NCI-H2227 (cell line): ENCODE measurements around the gene MICU1.
"Not testable (repeated sequence)": the region's sequence is repeated elsewhere in the genome, so short reads cannot be mapped to it uniquely, and the experiment has no call there.

Experiments
- DNase-seq: peaks from one replicate; lab custom pipeline; 2025; ENCODE audit not compliant: unreplicated experiment; lab: John Stamatoyannopoulos, UW

MICU1 gene

DNA sequence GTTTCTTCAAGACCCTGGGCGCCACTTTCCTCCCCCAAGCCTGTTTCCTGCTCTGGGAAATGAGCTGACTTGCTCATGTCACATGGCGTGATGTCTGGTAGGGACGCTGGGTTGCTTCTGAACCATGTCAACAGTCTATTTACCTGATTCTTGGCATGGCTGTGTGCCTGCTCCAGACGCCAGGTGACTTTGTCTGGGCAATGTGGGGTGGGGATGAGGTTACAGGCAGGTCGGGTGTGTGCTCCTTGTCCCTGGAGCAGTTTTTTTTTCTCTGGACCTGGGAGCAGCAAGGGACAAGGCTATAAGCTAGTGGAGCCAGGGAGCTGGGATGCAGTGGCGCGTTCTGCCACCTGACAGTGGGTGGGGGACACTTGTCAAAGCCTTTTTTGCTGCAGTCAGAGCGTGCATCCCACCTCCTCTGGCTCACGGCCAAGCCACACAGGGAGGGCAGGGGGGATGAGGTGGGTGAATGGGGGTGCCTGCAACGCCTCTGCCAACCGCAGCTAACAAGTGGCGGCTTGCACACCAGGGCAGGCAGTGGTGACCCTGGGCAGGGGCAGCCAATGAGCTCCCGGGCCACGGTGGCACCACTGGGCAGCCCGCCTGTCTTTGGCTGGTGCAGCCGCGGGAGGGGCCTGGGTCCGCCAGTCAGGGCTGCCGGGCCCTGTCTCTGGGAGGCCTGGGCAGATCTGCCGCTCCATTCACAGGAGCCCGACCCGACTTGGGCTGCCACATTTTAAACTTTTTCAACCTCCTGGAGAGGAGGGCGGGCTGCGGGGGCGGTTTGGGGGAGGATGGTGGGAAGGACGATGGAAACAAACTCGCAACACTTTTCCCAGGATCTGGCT, 294.1 kb downstream of the MICU1 start:
- DNase-seq, result peak; percentile 92

DNA sequence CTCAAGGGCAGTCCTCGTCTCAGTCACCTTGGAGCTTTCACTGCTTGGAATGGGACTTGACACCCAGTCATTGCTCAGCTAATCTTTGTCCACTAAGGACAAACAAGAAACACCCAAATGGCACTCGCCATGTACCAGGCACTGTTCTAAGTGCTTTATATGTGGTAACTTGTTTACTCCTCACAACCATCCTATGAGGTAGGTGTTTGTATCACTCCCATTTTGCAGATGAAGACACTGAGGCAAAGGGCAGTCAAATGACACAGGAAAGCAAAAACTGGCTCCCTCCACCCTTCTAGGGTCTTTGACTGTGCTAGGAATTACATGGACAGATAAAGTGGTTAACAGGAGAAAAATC, 295.8 kb downstream of the MICU1 start:
- DNase-seq, result no peak

DNA sequence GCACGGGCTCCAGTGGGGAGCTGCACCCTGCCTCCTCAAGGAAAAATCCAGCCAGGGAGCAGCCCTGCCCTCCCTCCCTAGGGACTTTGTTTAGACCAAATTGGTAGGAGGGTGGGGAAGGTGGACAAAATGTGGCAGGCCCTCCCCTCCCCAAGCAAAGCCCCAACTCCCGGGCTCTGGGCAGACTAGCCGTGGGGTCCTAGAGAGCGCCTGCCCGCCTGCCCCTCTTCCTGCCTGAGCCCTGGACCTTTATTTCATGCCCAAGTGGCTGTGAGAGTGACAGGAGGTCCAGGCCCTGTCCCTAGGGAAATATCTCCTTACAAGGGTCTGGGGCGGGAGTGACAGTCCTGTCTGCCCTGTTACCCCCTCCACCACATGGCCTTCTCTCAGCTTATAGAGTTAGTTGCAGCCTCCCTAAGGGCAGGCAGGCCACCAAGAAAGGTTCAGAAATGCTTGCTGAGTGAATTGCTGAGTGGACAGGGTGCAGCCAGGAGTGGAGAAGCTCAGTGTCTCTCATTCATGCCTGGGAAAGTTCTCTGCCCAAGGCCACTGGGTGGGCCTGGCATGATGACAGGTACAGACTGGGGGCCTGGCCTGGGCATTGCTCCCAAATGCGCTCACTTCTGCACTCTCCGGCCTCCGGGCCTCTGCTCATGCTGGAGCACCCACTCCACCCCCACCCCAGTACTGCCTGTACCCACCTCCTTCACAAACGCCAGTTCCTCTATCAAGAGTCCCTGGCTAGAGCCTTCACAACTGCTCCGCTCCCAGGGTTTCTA, 296.4 kb downstream of the MICU1 start:
- no peak for DNase-seq

- DNase-seq, result no peak
Measured at GRCh38 chr10:72328829-72329204, 297.1 kb downstream of the MICU1 start.

GRCh38 chr10:72328045-72328828, 297.6 kb downstream of the MICU1 start:
- DNase-seq, result peak; percentile 26

DNA sequence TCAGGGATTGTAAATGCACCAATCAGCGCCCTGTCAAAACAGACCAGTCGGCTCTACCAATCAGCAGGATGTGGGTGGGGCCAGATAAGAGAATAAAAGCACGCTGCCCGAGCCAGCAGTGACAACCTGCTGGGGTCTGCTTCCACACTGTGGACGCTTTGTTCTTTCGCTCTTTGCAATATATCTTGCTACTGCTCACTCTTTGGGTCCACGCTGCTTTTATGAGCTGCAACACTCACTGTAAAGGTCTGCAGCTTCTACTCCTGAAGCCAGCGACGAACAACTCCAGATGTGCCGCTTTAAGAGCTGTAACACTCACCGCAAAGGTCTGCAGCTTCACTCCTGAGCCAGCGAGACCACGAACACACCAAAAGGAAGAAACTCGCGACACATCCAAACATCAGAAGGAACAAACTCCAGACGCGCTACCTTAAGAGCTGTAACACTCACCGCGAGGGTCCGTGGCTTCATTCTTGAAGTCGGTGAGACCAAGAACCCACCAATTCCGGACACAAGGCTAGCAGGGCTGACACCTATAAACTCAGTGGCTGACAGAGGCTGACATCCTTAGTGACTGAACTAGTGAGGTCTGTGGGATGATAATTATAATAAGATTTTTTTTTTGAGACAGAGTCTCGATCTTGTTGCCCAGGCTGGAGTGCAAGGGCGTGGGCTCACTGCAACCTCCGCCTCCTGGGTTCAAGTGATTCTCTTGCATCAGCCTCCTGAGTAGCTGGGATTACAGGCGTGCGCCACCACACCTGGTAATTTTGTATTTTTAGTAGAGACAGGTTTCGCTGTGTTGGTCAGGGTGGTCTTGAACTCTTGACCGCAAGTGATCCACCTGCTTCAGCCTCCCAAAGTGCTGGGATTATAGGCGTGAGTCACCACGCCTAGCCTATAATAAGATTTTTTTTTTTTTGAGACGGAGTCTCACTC, 298.9 kb downstream of the MICU1 start:
- DNase-seq, result not testable (repeated sequence)

DNA sequence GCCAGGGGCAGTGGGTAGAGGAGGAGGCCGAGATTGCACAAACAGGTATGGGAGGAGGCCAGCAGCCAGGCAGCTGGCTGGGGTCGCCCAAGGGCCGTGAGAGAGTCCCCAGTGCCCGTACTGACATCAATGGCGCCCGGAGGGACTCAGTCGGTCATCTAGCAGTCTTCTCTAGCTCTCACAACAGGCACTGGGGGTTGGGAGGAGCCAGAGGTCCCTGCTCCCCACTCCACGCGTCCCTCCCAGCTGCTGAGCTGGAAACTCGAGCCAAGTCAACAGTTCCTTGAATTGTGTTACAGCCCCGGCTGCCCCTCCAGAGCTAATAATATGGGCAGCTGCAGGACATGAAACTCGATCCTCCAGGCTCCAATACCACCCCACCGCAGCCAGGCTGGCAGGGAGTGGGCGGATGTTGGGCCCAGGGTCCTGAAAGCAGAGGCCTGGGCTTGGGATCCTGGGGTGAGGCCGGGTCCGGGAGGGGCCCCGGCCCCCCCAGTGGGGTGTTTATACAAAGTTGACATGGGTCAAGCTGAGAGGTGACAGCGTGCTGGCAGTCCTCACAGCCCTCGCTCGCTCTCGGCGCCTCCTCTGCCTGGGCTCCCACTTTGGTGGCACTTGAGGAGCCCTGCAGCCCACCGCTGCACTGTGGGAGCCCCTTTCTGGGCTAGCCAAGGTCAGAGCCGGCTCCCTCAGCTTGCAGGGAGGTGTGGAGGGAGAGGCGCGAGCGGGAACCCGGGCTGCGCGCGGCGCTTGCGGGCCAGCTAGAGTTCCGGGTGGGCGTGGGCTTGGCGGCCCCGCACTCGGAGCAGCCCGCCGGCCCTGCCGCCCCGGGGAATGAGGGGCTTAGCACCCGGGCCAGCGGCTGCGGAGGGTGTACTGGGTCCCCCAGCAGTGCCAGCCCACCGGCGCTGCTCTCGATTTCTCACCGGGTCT, 300.4 kb downstream of the MICU1 start:
- DNase-seq, result not testable (repeated sequence)

DNA sequence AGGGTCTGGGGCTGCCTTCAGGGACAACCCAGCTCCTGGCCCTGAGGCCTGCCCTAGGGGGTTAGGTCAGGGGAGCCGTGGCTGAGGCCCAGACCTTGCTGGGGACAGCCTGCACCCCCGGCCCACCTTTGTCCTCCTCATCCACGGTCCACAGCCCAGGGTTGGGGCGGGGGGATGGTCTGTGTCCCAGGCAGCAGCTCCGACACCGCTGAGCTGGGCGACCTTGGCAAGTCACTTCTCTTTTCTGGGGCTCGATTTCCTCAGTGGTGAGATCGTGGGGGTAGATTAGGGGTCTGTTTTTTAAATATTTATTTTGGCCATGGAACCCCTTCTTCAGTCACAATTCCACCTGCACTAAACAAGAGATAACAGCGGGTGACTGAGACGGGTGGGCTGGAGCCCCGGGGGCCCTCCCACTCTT, 302.1 kb downstream of the MICU1 start:
- DNase-seq, result no peak

GRCh38 chr10:72323108-72323749, 302.6 kb downstream of the MICU1 start:
- no peak for DNase-seq

GRCh38 chr10:72322280-72323058, 303.4 kb downstream of the MICU1 start:
- DNase-seq, result no peak

DNA sequence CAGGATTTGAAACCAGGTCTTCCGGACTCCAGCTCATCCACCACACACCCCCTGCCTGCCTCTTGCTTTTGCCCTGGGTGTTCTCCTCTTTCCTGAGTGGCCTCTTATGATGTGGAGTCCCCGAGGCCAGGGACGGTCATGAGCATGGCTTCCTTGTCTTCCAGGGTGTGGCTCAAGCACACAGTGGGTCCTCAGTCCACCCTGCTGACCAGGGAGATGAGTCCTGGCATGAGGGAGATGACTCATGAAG, 303.9 kb downstream of the MICU1 start:
- no peak for DNase-seq

- no peak for DNase-seq
Measured at GRCh38 chr10:72321248-72322029, 304.4 kb downstream of the MICU1 start.

- peak; percentile 69 for DNase-seq
Measured at GRCh38 chr10:72320676-72321247, 305.1 kb downstream of the MICU1 start.

GRCh38 chr10:72319416-72320254, 306.2 kb downstream of the MICU1 start:
- DNase-seq, result peak; percentile 75

DNA sequence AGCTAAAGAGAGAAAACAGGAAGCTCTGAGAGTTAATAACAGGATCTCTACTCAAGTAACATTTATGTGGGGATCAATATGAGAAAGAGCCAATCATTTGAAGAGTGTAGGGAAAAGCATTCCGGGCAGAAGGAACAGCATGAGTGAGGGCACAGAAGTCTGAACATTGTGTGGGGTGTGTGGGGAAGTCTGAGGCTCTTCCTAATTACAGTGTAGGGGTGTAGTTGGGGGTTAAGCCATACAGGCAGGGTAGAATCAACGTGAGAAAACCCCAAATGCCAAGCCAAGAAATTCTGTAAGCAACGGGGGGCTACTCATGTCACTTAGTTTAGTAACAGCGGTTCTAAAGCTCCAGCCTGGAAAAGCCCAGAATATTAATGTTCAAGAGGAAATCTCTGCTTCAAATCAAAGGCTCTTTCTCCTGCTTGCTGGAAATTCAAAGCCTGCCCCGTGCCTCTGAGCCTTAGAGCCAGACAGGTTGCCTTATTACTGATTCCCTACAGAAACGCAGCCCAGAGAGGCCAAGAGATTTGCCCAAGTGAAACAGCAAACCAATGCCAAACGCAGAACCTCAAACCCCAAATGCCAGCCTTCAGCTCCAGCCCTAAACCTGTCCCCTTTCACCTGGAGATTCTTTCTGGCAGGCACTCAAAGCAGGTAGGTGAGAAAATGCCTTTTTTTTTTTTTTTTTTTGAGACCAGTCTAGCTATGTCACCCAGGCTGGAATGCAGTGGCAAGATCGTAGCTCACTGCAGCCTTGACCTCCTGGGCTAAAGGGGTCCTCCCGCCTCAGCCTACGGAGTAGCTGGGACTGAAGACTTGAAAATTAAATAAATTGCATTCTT, 307.2 kb downstream of the MICU1 start:
- DNase-seq, result no peak
